Measurements from ENCODE around the gene TMEM108.

Gene TMEM108

DNA sequence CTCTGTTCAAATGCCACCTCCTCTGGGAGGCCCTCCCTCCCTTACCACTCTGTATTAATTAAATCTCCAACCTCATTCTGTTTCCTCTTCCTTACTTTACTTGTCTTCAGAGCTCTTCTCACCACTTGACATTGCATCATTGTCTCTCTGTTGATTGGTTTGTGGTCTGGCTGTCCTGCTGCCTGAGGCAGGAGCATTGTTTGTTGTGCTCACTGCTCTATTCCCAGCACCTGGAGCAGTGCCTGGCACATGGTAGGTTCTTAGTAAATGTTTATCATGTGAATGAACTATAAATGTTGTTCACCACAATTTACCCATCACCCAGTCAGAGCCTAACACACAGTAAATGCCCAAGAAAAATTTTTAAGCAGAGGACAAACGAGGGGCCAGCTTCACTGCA, 355.0 kb downstream of the TMEM108 start:
- no peak for DNase-seq

GRCh38 chr3:133393691-133394474, 355.7 kb downstream of the TMEM108 start:
- no peak for DNase-seq

DNA sequence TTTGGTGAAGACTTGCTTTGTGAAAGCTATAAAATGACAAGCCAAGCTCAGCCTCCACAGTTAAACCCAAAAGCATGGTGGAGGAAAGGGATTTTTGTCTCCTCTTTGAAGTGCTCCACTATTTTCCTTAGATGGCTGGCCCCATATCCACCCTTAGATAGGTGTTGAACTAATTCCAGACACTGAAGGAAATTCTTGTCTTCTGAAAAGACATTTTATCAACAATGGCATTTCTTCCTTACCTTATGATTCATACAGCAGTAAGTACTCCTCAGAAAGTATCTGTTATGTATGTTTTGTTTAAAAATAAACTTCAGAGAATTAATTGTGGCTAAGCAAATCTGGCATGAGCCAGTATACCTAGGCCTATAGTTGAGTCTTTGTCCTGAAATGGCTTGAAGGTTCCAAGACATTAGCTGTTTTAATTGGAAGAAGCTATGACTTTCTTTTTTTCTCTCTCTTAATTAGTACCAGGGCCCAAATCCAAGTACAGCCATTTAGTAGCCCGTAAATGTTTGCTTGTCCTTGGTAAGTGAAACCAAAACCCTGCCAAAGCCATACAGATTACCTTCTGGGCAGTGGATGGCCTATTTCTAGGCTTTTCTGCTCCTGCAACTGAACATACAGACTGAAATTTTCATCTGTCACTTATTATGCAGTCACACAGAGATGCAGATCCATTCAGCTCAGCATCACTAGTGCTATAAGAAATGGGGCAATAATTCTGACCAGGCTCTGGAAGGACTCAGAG, 356.5 kb downstream of the TMEM108 start:
- no peak for DNase-seq

DNA sequence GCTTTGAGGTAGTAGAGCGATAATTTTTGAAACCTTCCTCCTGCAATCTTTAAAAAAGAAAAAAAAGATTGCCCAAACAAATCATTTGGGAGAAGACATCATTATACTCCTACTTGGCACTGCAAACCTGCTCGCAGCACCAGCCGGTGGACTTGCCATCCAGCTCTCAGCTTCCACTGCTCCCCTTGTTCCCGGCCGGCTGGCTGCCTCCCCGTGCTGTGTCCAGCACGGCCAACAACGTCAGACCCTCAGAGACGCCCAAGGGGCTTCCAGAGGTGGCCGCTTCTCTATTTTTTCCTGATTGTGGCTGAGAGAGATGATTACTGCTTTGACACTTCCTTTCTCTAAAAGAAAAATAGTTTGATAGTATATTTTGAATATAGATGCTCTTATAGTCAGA, 358.7 kb downstream of the TMEM108 start:
- DNase-seq: no peak

DNA sequence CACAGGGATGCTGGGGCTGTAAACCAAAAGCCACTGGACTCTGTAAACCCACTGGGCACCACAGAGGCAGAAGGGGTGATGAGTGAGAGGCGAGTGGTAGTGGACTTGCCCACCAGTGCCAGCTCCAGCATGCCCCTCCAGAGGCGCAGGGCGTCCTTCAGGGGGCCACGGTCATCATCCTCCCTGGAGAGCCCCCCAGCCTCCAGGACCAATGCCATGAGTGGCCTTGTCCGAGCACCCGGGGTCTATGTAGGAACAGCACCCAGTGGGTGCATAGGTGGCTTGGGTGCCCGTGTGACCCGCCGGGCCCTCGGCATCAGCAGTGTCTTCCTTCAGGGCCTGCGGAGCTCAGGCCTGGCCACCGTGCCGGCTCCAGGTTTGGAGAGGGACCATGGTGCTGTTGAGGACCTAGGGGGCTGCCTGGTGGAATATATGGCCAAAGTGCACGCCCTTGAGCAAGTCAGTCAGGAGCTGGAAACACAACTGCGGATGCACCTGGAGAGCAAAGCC, 361.9 kb downstream of the TMEM108 start, which contains the start of gene BFSP2:
Gene BFSP2, plus strand, starts transcription at position 51 of the 510 bp plus-strand sequence. Its CDS starts 28 bp downstream, at position 79.
- DNase-seq: no peak

DNA sequence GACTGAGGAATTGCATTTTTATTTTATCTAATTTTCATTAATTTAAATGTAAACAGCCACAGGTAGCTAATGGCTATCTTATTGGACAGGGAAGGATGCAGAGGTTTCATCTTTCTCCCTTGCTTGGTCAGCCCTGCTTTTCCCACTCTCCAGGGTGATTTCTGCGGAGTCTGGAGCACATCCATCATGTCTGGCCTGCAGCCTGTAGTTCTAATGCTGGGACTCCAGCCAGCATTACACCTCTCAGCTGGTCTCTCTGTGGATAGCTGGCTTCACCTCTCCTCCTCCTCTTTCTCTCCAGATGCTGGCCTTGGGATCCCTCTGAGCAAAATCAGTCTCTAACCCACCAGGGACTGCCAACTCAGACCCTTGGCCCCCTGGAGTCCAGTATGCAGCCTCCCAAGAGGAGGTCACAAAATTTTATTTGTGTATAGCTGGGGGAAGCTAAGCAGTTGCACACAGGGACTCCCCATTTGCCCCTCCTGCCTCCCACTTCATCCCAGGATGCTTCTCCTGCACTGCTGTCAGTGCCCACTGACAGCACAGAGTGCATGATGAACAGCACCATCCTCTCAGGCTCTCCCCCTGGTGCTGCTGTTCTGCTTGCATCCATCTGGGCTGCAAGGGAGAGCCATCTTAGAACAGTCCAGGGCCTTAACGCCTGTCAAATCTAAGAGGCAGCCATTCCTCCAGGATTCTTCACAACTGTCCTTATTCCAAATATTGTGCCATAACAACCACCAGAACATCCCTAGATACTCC, 363.4 kb downstream of the TMEM108 start:
- DNase-seq: no peak

GRCh38 chr3:133404920-133405319, 366.7 kb downstream of the TMEM108 start:
- no peak for DNase-seq

GRCh38 chr3:133408366-133408765, 370.2 kb downstream of the TMEM108 start:
- DNase-seq: no peak

- no peak for DNase-seq
These were observed 370.8 kb downstream of the TMEM108 start for GRCh38 chr3:133408961-133409360.

- DNase-seq: no peak
These were observed 372.2 kb downstream of the TMEM108 start for GRCh38 chr3:133410191-133410892.

DNA sequence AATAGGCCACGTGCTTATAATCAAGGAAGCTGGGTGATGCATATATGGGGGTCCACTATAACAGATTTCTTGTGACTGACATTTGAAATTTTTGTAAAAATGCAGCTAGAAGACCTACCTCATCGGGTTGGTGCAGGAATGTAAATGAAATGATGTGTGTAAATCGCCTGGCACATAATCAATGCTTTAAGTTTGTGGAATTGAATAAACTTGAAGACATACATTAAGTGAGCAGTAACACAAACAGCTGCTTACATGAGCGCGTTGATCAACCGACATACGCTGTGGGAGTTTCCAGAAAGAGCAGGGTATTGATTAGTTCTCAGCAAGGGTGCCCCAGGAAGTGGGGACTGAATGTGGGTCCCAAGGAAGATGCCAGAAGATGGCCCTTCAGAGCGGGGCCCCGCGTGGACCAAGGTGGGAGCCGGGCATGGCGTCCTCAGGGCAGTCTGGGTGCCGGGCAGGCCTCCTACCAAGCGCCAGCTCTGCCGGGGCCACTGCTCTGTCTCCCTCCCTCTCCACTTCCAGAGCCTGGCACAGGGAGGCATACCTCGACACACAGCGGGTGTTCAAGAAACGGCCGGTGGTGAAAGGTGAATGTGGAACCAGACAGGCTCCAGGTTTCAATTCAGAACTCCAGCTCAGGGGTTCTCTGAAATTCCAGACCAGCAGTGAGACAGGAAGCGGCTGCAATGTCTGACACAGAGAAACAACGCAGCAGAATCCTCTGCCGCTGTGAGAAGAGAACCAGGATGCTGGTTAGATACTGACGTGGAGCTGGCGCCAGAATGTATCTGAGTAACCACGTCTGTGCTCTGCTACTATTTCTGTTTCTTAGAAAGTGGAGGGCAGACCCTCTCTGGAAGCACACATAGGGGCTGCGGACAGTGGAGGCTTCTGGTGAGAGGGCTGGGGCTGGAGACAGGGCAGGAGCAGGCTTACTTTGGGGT, 374.3 kb downstream of the TMEM108 start:
- DNase-seq: no peak

GRCh38 chr3:133413161-133414020, 375.2 kb downstream of the TMEM108 start:
- no peak for DNase-seq

- DNase-seq: no peak
These were observed 375.8 kb downstream of the TMEM108 start for GRCh38 chr3:133414021-133414392.

GRCh38 chr3:133418361-133418760, 380.2 kb downstream of the TMEM108 start:
- no peak for DNase-seq

DNA sequence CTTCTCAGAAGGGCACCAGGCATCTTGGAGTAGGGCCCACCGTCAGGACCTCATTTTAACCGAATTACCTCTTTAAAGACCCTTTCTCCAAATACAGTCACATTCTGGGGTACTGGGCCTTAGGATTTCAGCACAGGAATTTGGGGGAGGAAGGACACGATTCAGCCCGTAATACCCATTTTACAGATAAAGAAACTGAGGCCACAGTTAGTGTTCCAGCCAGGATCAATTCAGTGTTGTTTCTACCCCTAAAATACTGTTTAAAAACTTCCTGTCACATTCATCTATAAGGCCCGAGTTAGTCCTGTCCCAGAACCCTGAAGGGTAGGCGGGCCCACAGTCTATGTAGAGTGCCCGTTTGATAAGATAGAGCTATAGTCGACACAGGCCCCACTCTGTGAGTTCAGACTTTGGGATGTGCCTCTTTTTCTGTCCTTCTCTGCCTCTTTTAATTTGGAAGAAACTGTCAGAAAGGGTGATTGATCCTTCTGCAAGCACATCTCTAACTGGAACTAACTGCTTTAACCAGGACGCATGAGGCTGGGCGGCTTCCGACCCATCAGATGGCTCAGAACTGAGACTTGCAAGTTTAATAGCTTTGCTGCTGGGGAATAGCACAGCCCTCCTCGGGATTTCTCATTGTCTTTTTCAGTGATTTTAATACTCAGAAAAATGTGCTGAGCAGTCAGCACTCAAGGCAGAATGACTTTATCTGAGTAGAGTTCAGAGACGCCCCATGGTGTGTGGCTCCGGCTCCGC, 381.1 kb downstream of the TMEM108 start:
- no peak for DNase-seq

GRCh38 chr3:133424937-133425869, 387.0 kb downstream of the TMEM108 start:
- DNase-seq: no peak

DNA sequence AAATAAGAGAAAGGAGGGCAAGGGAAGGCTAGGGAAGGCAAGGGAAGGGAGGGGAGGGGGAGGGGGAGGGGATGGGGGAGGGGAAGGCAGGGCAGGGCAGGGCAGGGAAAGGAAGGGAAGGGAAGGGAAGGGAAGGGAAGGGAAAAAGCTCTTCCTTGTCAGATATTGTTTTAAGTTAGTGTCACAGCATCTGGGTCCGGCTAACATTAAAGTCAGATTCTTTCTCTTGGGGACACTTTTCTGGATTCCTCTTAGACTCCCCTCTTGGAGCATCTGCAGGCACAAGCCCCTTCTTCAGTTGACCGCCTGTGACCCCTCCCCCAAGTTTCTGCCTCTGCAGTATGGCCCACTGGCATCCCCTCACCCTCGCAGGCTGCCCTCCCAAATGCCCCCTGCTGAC, 387.7 kb downstream of the TMEM108 start:
- no peak for DNase-seq

DNA sequence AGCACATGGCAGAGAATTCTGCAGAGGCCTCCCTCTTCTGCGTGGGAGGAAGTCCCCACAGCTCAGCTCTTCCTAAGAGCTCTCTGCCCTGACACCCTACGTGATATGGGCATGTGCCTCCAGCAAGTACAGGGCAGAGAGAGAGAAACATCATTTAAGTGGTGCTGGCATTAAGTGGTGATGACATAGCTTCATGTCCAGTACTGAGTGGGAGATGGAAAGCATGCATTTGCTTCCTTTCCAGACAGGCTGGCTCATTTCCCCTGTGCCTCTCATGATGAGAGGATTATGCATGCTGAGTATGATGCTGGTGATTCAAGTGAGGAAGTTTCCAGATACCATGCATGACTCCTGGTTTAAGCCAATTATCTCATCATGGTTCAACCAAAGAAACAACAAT, 388.5 kb downstream of the TMEM108 start:
- no peak for DNase-seq
